Right hindlimb (tissue), 1 donor: ENCODE measurements around the gene AFF1.

Source experiments
- DNase-seq: peaks from one replicate; pipeline ENCODE4 v3.0.0-alpha.2; 2018

Gene AFF1

GRCh38 chr4:87087015-87087414, 152.2 kb downstream of the AFF1 start:
- DNase-seq = no peak

- DNase-seq = no peak
Measured at GRCh38 chr4:87087420-87087819, 152.6 kb downstream of the AFF1 start.

- DNase-seq = no peak
Measured at GRCh38 chr4:87088186-87088585, 153.4 kb downstream of the AFF1 start.

- no peak for DNase-seq
Measured at GRCh38 chr4:87089368-87089767, 154.6 kb downstream of the AFF1 start.

- DNase-seq = no peak
Measured at GRCh38 chr4:87090305-87090704, 155.5 kb downstream of the AFF1 start.

GRCh38 chr4:87092389-87093141, 157.8 kb downstream of the AFF1 start:
- no peak for DNase-seq

- DNase-seq = peak; percentile 48
Measured at GRCh38 chr4:87093443-87094123, 158.8 kb downstream of the AFF1 start.

- no peak for DNase-seq
Measured at GRCh38 chr4:87097075-87097474, 162.3 kb downstream of the AFF1 start.

GRCh38 chr4:87100168-87100567, 165.4 kb downstream of the AFF1 start:
- DNase-seq = no peak

- DNase-seq = no peak
Measured at GRCh38 chr4:87101543-87102199, 166.9 kb downstream of the AFF1 start.

GRCh38 chr4:87103086-87103485, 168.3 kb downstream of the AFF1 start:
- no peak for DNase-seq

GRCh38 chr4:87103691-87104187, 168.9 kb downstream of the AFF1 start:
- DNase-seq = no peak

- DNase-seq = no peak
Measured at GRCh38 chr4:87105101-87105845, 170.5 kb downstream of the AFF1 start.

- DNase-seq = peak; percentile 36
Measured at GRCh38 chr4:87108142-87108546, 173.3 kb downstream of the AFF1 start.

- DNase-seq = no peak
Measured at GRCh38 chr4:87109121-87109520, 174.3 kb downstream of the AFF1 start.

- DNase-seq = no peak
Measured at GRCh38 chr4:87109945-87110344, 175.1 kb downstream of the AFF1 start.

GRCh38 chr4:87112063-87112462, 177.3 kb downstream of the AFF1 start:
- no peak for DNase-seq

GRCh38 chr4:87114245-87115062, 179.6 kb downstream of the AFF1 start:
- DNase-seq = no peak

GRCh38 chr4:87116231-87116630, 181.4 kb downstream of the AFF1 start:
- no peak for DNase-seq

- no peak for DNase-seq
Measured at GRCh38 chr4:87117051-87117731, 182.4 kb downstream of the AFF1 start.

GRCh38 chr4:87117732-87118075, 182.9 kb downstream of the AFF1 start:
- DNase-seq = no peak

GRCh38 chr4:87118421-87118820, 183.6 kb downstream of the AFF1 start:
- no peak for DNase-seq
